K562 (cell line): ENCODE data around the gene FDPS. TPM values are rescaled to one million over a fixed set of nuclear protein-coding genes. Genes with fewer than 3 reads are reported as not detected.

Experiments
- ATF3 ChIP-seq, 2 experiments: fragments of 450-650 bp in 1 of 2; sonication (generic) in 1 of 2; formaldehyde crosslinking in 1 of 2; IDR thresholded peaks in 1 of 2; conservative IDR thresholded peaks in 1 of 2; 2 replicates each; pipeline versions ENCODE4 v1.6.1 to v1.8.1; 2016 to 2023; ENCODE audit warnings: mild to moderate bottlenecking in 2 of 2, moderate library complexity in 2 of 2, inconsistent platforms in 1 of 2, missing genetic modification reagents in 1 of 2
- CCAR2 ChIP-seq: fragments of 200-400 bp; formaldehyde crosslinking; IDR thresholded peaks from 2 replicates; pipeline ENCODE4 v1.6.1; 2017; ENCODE audit warnings: mild to moderate bottlenecking, low read depth, low read length
- CGGBP1 ChIP-seq: fragments of 250-450 bp; sonication (Bioruptor Pico); IDR thresholded peaks from 2 replicates; pipeline ENCODE4 v1.9.0; 2021; ENCODE audit warnings: mild to moderate bottlenecking
- CREB3 ChIP-seq: fragments of 450-650 bp; conservative IDR thresholded peaks from 2 replicates; pipeline ENCODE4 v1.6.1; 2016; ENCODE audit warnings: missing genetic modification characterization, low read depth, mild to moderate bottlenecking, missing compliant biosample characterization, moderate library complexity
- DMBX1 ChIP-seq: fragments of 250-450 bp; sonication (Bioruptor Pico); IDR thresholded peaks from 2 replicates; pipeline ENCODE4 v1.8.0; 2022; ENCODE audit warnings: inconsistent platforms, mild to moderate bottlenecking, moderate library complexity, borderline replicate concordance
- GABPA ChIP-seq: fragments of 200-800 bp; sonication (Bioruptor generic); conservative IDR thresholded peaks from 2 replicates; pipeline ENCODE4 v1.6.1; 2016; ENCODE audit warnings: low read depth, missing genetic modification characterization, missing compliant biosample characterization
- L3MBTL2 ChIP-seq: fragments of 450-650 bp; IDR thresholded peaks from 2 replicates; pipeline ENCODE4 v1.6.1; 2016; ENCODE audit warnings: mild to moderate bottlenecking, moderate library complexity
- NR4A1 ChIP-seq, 2 experiments: fragments of 250-450 bp in 1 of 2; fragments of 450-650 bp in 1 of 2; sonication (Bioruptor Pico) in 1 of 2; IDR thresholded peaks; 2 replicates each; pipeline versions ENCODE4 v1.4.0 to v1.6.1; 2016 to 2020; ENCODE audit warnings: mild to moderate bottlenecking in 2 of 2, missing compliant biosample characterization in 1 of 2, missing genetic modification characterization in 1 of 2, moderate library complexity in 1 of 2
- SMC3 ChIP-seq: conservative IDR thresholded peaks from 2 replicates; pipeline ENCODE4 v1.6.1; 2011; ENCODE audit warnings: low read depth, low read length, improper control_type of control experiment; ENCODE audit not compliant: insufficient read depth
- TCF7 ChIP-seq: sonication (generic); IDR thresholded peaks from 2 replicates; pipeline ENCODE4 v1.6.1; 2016; ENCODE audit warnings: antibody characterized with exemption, borderline replicate concordance
- ZC3H4 ChIP-seq: sonication (generic); formaldehyde crosslinking; IDR thresholded peaks from 2 replicates; pipeline ENCODE4 v1.9.0; 2021; ENCODE audit warnings: missing genetic modification reagents, borderline replicate concordance
- ZEB2 ChIP-seq: fragments of 450-650 bp; IDR thresholded peaks from 2 replicates; pipeline ENCODE4 v1.6.1; 2016
- ZFP36 ChIP-seq: fragments of 150-350 bp; IDR thresholded peaks from 2 replicates; pipeline ENCODE4 v1.6.1; 2018; ENCODE audit warnings: low read length, low read depth; ENCODE audit not compliant: partially characterized antibody
- ZNF165 ChIP-seq: fragments of 250-450 bp; sonication (Bioruptor Pico); IDR thresholded peaks from 2 replicates; pipeline ENCODE4 v1.4.0; 2020; ENCODE audit warnings: borderline replicate concordance
- ZNF518B ChIP-seq: fragments of 250-450 bp; sonication (Bioruptor Pico); IDR thresholded peaks from 2 replicates; pipeline ENCODE4 v1.5.0; 2021; ENCODE audit warnings: mild to moderate bottlenecking, moderate library complexity
- ZNF655 ChIP-seq: fragments of 250-450 bp; sonication (Bioruptor Pico); IDR thresholded peaks from 2 replicates; pipeline ENCODE4 v1.5.0; 2021
- polyA plus RNA-seq, 8 experiments: library from polyadenylated mRNA; depleted of rRNA in 4 of 8; stranded (reverse) in 5 of 8; unstranded in 3 of 8; fragments of >200 nt; fragmentation: Nextera tagmentation in 2 of 8; fragmentation: Illumina TruSeq in 1 of 8; extraction: Ambion mirVana in 2 of 8; extraction: Trizol in 1 of 8; gene quantifications; 2 replicates each; pipeline versions ENCODE4 v1.2.1 to v1.2.3, GENCODE V29; 2011 to 2014; ENCODE audit warnings: inconsistent platforms in 1 of 8, missing spikeins in 1 of 8
- total RNA-seq, 7 experiments: library from RNA; depleted of rRNA in 6 of 7; stranded (reverse); fragments of >200 nt in 6 of 7; fragmentation: Illumina TruSeq in 2 of 7; extraction: Trizol in 2 of 7; gene quantifications; 2 replicates each; pipeline versions ENCODE4 v1.2.1 to v1.2.3, GENCODE V29; 2011 to 2021; ENCODE audit warnings: low replicate concordance in 1 of 7

FDPS gene
- total and polyA plus RNA-seq, 9 of the 15 experiments (the other 6 are each of a cell fraction or from before 2014, with no cell fraction given), result 247 to 884 (median 360) TPM

GRCh38 chr1:155322953-155323728 lies 14.5 kb downstream of the FDPS start (continued):
- no peak for TF ChIP-seq ZNF165 (CRISPR knock-in tag)
- no peak for TF ChIP-seq NR4A1 (CRISPR knock-in tag; IDR thresholded peaks at IDR 0.05)
- TF ChIP-seq NR4A1 (tag; IDR thresholded peaks at IDR 0.05), result no peak
- no peak for TF ChIP-seq ZEB2
- TF ChIP-seq ZNF518B (CRISPR knock-in tag), result no peak
- no peak for TF ChIP-seq CCAR2
- TF ChIP-seq DMBX1 (CRISPR knock-in tag), result no peak
- no peak for TF ChIP-seq ZC3H4 (CRISPR knock-in tag)
- TF ChIP-seq TCF7, result no peak; the same call in 1 of the 2 replicates
- no peak for TF ChIP-seq ZNF655 (CRISPR knock-in tag)
- peak; percentile 89 for TF ChIP-seq GABPA
- no peak for TF ChIP-seq ATF3 (IDR thresholded peaks at IDR 0.05)
- peak; percentile 62; the same call in 1 of the 2 replicates for TF ChIP-seq ATF3 (CRISPR knock-in tag; conservative IDR thresholded peaks at IDR 0.05)
- no peak for TF ChIP-seq CGGBP1 (CRISPR knock-in tag)
- peak; percentile 76 for TF ChIP-seq L3MBTL2
- no peak for TF ChIP-seq ZFP36
- no peak for TF ChIP-seq CREB3 (tag)
- TF ChIP-seq SMC3, result peak; percentile 74
